Mammary epithelial cell (primary cell): Measurements from ENCODE around the gene EPB41L2.

Experiments
- EZH2 ChIP-seq: IDR thresholded peaks from 2 replicates; pipeline ENCODE4 v1.6.1; 2012; ENCODE audit warnings: low read length, inconsistent platforms, borderline replicate concordance
- TF ChIP-seq, protein P1 (sequence below), 2 donors: IDR thresholded peaks in 1 of 2; conservative IDR thresholded peaks in 1 of 2; 2 replicates each; pipeline ENCODE4 v1.5.1; 2011 to 2012; ENCODE audit warnings: inconsistent platforms in 2 of 2, low read length in 2 of 2, mild to moderate bottlenecking in 2 of 2, control low read depth in 1 of 2, low read depth in 1 of 2; ENCODE audit not compliant: insufficient read depth in 1 of 2; ENCODE audit errors: extremely low read depth in 1 of 2

DNA sequence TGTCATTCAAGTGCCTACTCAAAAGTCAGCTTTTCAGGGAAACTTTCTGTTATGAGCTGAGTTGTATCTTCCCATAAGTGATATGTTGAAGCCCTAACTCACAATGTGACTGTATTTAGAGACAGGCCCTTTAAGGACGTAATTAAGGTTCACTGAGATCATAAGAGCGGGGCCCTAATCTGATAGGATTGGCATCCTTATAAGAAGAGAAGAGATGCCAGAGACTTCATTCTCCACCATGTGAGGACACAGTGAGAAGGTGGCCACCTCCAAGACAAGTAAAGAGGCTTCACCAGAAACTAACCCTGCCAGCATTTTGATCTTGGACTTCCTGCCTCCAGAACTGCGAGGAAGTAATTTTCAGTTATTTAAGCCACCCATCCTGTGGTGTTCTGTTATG is 248.5 kb downstream of the EPB41L2 start:
- TF ChIP-seq, protein P1, sequence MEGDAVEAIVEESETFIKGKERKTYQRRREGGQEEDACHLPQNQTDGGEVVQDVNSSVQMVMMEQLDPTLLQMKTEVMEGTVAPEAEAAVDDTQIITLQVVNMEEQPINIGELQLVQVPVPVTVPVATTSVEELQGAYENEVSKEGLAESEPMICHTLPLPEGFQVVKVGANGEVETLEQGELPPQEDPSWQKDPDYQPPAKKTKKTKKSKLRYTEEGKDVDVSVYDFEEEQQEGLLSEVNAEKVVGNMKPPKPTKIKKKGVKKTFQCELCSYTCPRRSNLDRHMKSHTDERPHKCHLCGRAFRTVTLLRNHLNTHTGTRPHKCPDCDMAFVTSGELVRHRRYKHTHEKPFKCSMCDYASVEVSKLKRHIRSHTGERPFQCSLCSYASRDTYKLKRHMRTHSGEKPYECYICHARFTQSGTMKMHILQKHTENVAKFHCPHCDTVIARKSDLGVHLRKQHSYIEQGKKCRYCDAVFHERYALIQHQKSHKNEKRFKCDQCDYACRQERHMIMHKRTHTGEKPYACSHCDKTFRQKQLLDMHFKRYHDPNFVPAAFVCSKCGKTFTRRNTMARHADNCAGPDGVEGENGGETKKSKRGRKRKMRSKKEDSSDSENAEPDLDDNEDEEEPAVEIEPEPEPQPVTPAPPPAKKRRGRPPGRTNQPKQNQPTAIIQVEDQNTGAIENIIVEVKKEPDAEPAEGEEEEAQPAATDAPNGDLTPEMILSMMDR (conservative IDR thresholded peaks at IDR 0.05 in 1 of 2, IDR thresholded peaks at IDR 0.05 in 1 of 2; ENCODE audit: extremely low read depth in 1 of 2, insufficient read depth in 1 of 2, low read depth in 1 of 2, low read length in 2 of 2), result no peak
- TF ChIP-seq EZH2, result no peak
